Diencephalon (tissue), 1 donor: ENCODE data around the gene KCNE3. TPM values are rescaled to one million over a fixed set of nuclear protein-coding genes. Genes with fewer than 3 reads are reported as not detected.

Source experiments
- small RNA-seq: library from RNA; depleted of rRNA; stranded (forward); fragments of <200 nt; gene quantifications from one replicate; pipeline ENCODE3, GENCODE V24; 2014
- total RNA-seq: library from RNA; depleted of rRNA; stranded (reverse); fragments of >200 nt; gene quantifications from one replicate; pipeline ENCODE4 v1.2.3, GENCODE V29; 2014

The KCNE3 gene, protein sequence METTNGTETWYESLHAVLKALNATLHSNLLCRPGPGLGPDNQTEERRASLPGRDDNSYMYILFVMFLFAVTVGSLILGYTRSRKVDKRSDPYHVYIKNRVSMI
- 3.7 TPM for total RNA-seq

DNA sequence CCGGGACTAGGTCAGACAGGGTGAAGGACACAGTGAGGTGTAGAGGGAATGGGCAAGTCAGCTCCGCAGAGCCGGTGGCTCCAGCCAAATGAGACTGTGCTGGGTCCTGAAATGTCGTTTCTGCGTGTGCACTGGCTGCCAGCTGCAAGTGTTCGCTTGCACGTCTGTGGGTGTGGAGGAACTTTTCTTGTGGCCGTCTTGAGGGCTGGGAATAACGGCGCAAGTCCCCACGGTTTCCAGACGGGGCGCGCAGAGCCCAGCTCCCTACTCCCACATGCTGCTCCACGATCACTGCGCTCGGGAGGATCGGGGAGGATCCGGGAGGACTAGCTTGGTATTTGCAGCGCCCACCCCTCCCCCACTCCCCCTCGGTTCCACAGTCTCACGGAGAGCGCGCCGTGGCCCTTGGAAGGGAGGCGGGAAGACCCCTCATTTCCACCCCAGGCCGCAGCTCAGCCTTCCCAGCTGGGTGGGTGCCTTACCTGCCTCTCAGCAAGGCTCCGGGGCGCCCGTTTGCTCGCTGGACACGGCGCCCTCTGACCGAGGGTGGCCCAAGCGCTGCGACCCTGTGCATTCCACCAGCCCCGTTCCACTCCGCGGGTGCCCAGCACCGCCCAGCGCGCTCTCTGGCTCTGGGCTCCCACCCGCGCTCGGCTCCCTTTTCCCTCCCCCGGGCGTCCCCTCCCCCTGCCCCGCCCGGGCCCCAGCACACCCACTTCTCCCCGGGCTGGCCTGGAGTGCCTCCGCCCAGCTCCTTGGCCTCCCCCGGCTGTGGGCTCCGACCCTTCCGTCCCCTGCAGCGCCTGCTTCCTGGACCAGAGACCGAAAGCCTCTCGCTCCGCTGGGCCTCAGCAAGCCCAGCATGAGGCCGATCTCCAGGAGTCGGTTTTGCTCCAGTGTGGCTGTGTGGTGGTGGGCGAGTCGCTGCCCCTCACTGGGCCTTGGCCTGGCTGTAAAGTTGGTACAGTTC, at the start of gene KCNE3:
Gene KCNE3 (minus strand): TSS at position 634 of the 970 bp plus-strand sequence. CDS start 9,986 bp downstream, outside the sequence.

DNA sequence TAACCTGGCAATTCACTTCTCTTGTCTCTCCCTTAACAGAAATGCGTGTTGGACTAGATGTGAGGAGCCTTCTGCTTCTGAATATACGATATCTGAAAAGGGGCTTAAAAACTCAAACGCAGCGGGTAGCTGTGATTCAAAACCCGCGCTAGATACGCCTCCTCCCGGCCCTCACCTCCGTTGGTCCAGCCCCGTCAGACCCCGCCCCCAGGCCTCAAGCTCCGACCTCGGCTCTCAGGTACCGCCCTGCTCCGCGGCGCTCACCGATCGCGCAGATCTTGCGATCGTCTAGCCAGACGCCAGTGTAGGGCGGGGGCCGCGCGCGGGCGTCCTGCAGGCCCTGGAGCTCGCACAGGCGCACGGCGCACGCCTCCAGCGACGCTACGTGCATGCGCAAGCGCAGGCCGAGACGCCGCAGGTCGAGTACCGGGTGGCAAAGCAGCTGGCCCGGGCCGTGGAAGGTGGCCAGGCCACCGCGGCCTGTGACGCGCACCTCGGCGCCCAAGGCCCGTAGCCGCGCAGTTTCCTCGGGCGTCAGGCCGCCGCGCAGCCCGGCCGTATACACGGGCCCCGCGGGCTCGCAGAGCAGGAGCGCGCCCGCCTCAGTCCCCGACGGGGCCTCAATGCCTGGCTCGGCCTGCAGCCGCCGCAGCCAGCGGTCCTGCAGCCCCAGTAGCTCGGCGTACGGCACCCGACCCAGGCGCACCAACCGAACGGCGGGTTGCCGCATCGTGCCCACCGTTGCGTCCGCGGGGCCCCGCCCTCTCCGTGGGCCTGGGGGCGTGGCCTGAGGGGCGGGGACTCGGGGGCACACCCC, 25.8 kb upstream of the KCNE3 start, which contains the start of gene LIPT2:
Gene LIPT2 (minus strand): TSS at position 751 of the 817 bp plus-strand sequence. CDS start 21 bp downstream, at position 730.

Small RNAs within 50 kb of the gene (small RNA-seq; reads per million reads assigned to genes)
- gene CYCSP27 = not detected

Other genes starting within 250 kb of the KCNE3 start
- 0.46 TPM for gene P4HA3, start 155.9 kb downstream of the KCNE3 start, total RNA-seq
- 348 TPM for gene PGM2L1, start 69.1 kb downstream of the KCNE3 start, total RNA-seq
- gene LIPT2, start 26.2 kb upstream of the KCNE3 start, total RNA-seq = 5.1 TPM
- gene POLD3, start 125.0 kb upstream of the KCNE3 start, total RNA-seq = 16.8 TPM